ENCODE measurements around the gene TBCA. TPM values are rescaled to one million over a fixed set of nuclear protein-coding genes. Genes with fewer than 3 reads are reported as not detected.

TBCA gene
- total and polyA plus RNA-seq, 2 donors (not counting 3 experiments of a cell fraction or from before 2014, with no cell fraction given), result 48.2 to 206 TPM

DNA sequence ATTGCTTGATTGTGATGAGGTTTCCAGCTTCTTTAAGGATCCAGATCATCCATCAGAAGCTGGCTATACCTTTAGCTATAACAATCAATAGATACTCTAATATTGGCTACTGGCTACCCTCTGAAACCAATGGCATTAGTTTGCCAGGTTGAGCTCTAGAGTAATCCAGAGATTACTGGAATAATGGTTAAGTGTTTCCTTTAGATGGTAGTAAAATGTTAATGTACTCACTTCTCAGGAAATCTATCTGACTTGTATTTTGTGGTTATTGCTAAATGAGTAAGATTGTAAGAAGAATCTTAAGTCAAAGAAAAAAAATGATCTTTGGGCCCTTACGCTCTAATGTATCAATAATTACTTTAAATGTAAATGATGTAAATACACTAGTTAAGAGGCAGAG, 80.0 kb downstream of the TBCA start:
- no peak overlapping the region for H3K27ac ChIP-seq (ENCODE audit: insufficient read depth, low read depth, low read length)
- DNase-seq (ENCODE audit: low read depth, low spot score) (no peak), FAIRE-seq (no peak)
- no peaks in the 10 kb centered on the region for H3K9me3 ChIP-seq (replicated peaks; ENCODE audit: control insufficient read depth, insufficient read depth, low read length)
- H4K20me1 ChIP-seq (replicated peaks; ENCODE audit: control insufficient read depth, extremely low read depth, insufficient read depth, low read length), result peaks cover 2% of the 10 kb centered on the region
- TF ChIP-seq JUN (IDR thresholded peaks at IDR 0.05; ENCODE audit: borderline replicate concordance, insufficient read depth, insufficient read length, low read depth), result no peak
- TF ChIP-seq, protein P1, sequence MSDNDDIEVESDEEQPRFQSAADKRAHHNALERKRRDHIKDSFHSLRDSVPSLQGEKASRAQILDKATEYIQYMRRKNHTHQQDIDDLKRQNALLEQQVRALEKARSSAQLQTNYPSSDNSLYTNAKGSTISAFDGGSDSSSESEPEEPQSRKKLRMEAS (IDR thresholded peaks at IDR 0.05; ENCODE audit: insufficient read depth, insufficient read length), result no peak
- no peak for TF ChIP-seq FOS (IDR thresholded peaks at IDR 0.05; ENCODE audit: borderline replicate concordance, insufficient read depth, low read length)
- no peak for TF ChIP-seq POLR2AphosphoS5 (IDR thresholded peaks at IDR 0.05; ENCODE audit: insufficient read depth, low read depth, low read length)
- TF ChIP-seq POLR2A (IDR thresholded peaks at IDR 0.05; ENCODE audit: low read depth, low read length), result no peak
- TF ChIP-seq MYC (IDR thresholded peaks at IDR 0.05; ENCODE audit: low read depth, low read length), result no peak
- no peak for TF ChIP-seq GATA2 (IDR thresholded peaks at IDR 0.05; ENCODE audit: insufficient read depth, insufficient read length, low read depth, low read length)
- TF ChIP-seq, protein P2, sequence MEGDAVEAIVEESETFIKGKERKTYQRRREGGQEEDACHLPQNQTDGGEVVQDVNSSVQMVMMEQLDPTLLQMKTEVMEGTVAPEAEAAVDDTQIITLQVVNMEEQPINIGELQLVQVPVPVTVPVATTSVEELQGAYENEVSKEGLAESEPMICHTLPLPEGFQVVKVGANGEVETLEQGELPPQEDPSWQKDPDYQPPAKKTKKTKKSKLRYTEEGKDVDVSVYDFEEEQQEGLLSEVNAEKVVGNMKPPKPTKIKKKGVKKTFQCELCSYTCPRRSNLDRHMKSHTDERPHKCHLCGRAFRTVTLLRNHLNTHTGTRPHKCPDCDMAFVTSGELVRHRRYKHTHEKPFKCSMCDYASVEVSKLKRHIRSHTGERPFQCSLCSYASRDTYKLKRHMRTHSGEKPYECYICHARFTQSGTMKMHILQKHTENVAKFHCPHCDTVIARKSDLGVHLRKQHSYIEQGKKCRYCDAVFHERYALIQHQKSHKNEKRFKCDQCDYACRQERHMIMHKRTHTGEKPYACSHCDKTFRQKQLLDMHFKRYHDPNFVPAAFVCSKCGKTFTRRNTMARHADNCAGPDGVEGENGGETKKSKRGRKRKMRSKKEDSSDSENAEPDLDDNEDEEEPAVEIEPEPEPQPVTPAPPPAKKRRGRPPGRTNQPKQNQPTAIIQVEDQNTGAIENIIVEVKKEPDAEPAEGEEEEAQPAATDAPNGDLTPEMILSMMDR (IDR thresholded peaks at IDR 0.05; ENCODE audit: extremely low read depth in 1 of 2, insufficient read depth in 1 of 2, low read depth in 1 of 2, low read length in 2 of 2), result no peak
- TF ChIP-seq EZH2 (IDR thresholded peaks at IDR 0.05; ENCODE audit: borderline replicate concordance, low read depth, low read length, severe bottlenecking), result no peak
- CTCF ChIA-PET, result interaction anchor here (1.0 to 1.2 kb wide), 2 partner anchors 9 to 12 kb away, joined by 3 read pairs; no protein-coding TSS in a partner anchor
- H3K4me2 ChIP-seq (ENCODE audit: insufficient read depth, low read length), result no peak overlapping the region
- no peak overlapping the region for H3K9ac ChIP-seq (replicated peaks; ENCODE audit: extremely low read depth, insufficient read depth, low read length)
- intact Hi-C loops (cut with micrococcal nuclease), result no loop called here
- no peaks in the 10 kb centered on the region for H3K27me3 ChIP-seq (ENCODE audit: control insufficient read depth in 2 of 2, insufficient read depth in 2 of 2, low read length in 2 of 2)
- peaks cover 33% of the 10 kb centered on the region for H3K79me2 ChIP-seq (ENCODE audit: control insufficient read depth, insufficient read depth, low read length)
- no peaks in the 10 kb centered on the region for H3K9me1 ChIP-seq (replicated peaks; ENCODE audit: control insufficient read depth, extremely low read depth, insufficient read depth, low read length)
- no TSS peak for BruUV-seq (replicated peaks)
- dilution Hi-C loops (cut with MboI; ENCODE audit: extremely low pct_ligation_motif_present, low sequenced_read_pairs), result no loop called here
- H2AFZ ChIP-seq (ENCODE audit: low read depth, low read length), result no peak overlapping the region
- POLR2A ChIA-PET, result no interaction called here
- H3K4me3 ChIP-seq (replicated peaks in 1 of 3; ENCODE audit: insufficient read depth in 1 of 3, low read depth in 1 of 3, low read length in 3 of 3), result no peak overlapping the region
- H3K36me3 ChIP-seq (ENCODE audit: control insufficient read depth in 2 of 2, extremely low read depth in 1 of 2, insufficient read depth in 2 of 2, low read length in 2 of 2), result no peaks in the 10 kb centered on the region
- no peaks in the 10 kb centered on the region for H3K4me1 ChIP-seq (ENCODE audit: control insufficient read depth, extremely low read depth, insufficient read depth, low read length)

All from endothelial cell of umbilical vein (primary cell).